IPS-18a (cell line): ENCODE results near the gene CMTM6.

Experiments used
- H3K27ac ChIP-seq: one replicate; pipeline ENCODE4 v1.5.1; 2013; ENCODE audit warnings: low read length
- H3K27me3 ChIP-seq: one replicate; pipeline ENCODE4 v1.6.1; 2013; ENCODE audit warnings: mild to moderate bottlenecking, low read length; ENCODE audit not compliant: control insufficient read depth, insufficient read depth
- H3K36me3 ChIP-seq: one replicate; pipeline ENCODE4 v1.6.1; 2013; ENCODE audit warnings: low read depth, low read length; ENCODE audit not compliant: control insufficient read depth
- H3K4me1 ChIP-seq: one replicate; pipeline ENCODE4 v1.6.1; 2013; ENCODE audit warnings: low read depth, low read length; ENCODE audit not compliant: control insufficient read depth
- H3K4me3 ChIP-seq: one replicate; pipeline ENCODE4 v1.5.1; 2013; ENCODE audit warnings: low read length
- H3K9ac ChIP-seq: one replicate; pipeline ENCODE4 v1.6.1; 2013; ENCODE audit warnings: mild to moderate bottlenecking, low read length, moderate library complexity
- H3K9me3 ChIP-seq: one replicate; pipeline ENCODE4 v1.6.1; 2013; ENCODE audit warnings: low read depth, low read length; ENCODE audit not compliant: control insufficient read depth

The CMTM6 gene

DNA sequence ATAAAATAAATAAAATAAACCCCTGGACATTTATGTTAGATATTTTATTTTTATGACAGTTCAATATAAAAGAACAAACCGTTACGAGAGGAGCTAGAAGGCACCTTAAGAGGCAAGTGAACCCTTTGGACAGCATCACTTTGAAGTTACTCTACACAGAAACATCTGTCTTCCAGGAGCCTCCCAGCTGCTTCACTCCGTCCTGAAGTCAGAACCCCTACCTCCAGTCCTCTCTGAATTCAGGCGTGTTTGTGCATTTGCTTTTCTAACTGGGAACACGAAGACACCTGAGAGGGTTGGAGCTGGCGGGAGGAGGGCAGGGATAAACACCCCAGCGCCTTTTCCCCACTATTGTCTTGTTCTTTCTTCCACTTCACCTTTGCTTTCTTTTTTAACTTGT lies 64.8 kb downstream of the CMTM6 start:
- Histone ChIP-seq H3K4me1 (no peaks in the 10 kb centered on the region), H3K9ac (no peak overlapping the region), H3K27ac (no peak overlapping the region), H3K4me3 (no peak overlapping the region), H3K27me3 (no peaks in the 10 kb centered on the region), H3K36me3 (no peaks in the 10 kb centered on the region), H3K9me3 (no peaks in the 10 kb centered on the region)

DNA sequence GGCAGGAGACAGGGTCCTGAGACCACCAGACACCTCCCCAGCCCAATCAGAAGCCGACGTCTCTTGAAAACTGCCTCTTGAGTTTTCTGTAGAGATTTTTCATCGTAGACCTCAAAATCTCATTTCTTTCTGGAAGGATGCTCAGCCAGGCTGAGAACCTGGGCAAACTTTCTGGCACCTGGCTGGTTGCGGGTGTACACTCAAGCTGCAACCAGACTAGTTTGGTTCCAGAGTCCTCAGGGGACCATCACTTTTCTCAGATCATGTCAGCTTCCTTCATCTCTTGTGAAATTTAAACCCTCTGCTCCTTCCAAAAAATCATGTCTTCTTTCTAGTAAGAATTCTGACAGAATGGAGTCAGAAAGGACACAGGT lies 65.8 kb downstream of the CMTM6 start:
- H3K4me1 ChIP-seq, result no peaks in the 10 kb centered on the region
- no peak overlapping the region for H3K27ac ChIP-seq
- no peaks in the 10 kb centered on the region for H3K27me3 ChIP-seq
- no peaks in the 10 kb centered on the region for H3K9me3 ChIP-seq
- no peak overlapping the region for H3K9ac ChIP-seq
- no peaks in the 10 kb centered on the region for H3K36me3 ChIP-seq
- no peak overlapping the region for H3K4me3 ChIP-seq

DNA sequence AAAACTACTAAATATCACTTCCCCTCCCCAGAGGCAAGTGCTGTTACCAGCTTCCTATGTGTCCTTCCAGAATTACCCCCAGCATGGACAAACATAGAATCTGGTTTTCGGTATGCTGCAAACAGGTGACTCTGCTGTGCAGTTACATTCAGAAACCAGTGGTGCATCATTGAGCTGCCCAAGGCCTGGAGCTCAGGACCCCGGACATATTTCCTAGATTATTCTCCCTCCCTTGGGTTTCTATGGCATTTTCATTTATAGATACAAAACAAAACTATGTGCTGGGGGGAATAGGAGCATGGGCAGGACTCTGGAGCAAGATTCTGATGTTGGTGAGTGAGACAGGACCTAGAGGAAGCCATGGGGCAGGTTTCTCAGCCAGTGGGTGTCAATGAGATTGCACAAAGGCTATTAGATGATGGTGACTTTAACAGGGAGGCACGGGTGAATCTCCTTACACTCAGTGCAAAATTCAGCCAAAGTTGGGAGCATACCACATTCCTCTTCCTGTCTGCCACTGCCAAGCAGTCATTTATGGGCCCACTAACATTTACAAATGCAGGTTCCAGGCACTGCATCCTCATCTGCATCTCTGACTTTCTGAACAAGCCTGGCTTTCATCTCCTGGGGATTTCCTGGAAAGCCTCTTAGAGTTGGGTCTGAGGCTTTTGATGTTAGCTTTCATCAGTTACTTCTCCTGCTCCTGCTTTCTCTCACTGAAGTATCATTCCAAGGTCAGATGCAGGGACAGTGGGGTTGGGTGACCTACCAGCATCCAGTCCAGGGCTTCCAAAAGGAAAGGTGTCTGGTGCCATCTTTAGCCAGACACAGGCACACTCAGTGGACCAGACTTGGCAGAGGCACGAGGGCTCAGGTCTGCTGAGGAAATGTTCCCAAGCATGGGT lies 66.5 kb downstream of the CMTM6 start:
- Histone ChIP-seq H3K4me3 (no peak overlapping the region), H3K36me3 (no peaks in the 10 kb centered on the region), H3K4me1 (no peaks in the 10 kb centered on the region), H3K9ac (no peak overlapping the region), H3K27ac (no peak overlapping the region), H3K9me3 (no peaks in the 10 kb centered on the region), H3K27me3 (no peaks in the 10 kb centered on the region)

DNA sequence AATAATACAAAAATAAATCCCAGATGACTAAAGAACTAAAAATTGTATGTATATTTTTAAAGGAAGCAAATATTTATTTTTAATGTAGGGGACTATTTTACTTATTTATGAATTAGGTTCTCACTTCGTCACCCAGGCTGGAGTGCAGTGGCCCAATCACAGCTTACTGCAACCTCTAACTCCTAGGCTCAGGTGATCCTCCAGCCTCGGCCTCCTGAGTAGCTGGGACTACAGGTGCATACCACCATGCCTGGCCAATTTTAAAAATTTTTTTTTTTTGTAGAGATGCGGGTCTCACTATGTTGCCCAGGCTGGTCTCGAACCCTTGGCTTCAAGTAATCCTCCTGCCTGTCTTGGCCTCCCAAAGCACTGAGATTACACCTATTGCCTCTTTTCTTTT lies 68.4 kb downstream of the CMTM6 start:
- H3K36me3 ChIP-seq, result no peaks in the 10 kb centered on the region
- no peak overlapping the region for H3K27ac ChIP-seq
- H3K9ac ChIP-seq, result no peak overlapping the region
- no peak overlapping the region for H3K4me3 ChIP-seq
- H3K9me3 ChIP-seq, result no peaks in the 10 kb centered on the region
- no peaks in the 10 kb centered on the region for H3K4me1 ChIP-seq
- H3K27me3 ChIP-seq, result no peaks in the 10 kb centered on the region

DNA sequence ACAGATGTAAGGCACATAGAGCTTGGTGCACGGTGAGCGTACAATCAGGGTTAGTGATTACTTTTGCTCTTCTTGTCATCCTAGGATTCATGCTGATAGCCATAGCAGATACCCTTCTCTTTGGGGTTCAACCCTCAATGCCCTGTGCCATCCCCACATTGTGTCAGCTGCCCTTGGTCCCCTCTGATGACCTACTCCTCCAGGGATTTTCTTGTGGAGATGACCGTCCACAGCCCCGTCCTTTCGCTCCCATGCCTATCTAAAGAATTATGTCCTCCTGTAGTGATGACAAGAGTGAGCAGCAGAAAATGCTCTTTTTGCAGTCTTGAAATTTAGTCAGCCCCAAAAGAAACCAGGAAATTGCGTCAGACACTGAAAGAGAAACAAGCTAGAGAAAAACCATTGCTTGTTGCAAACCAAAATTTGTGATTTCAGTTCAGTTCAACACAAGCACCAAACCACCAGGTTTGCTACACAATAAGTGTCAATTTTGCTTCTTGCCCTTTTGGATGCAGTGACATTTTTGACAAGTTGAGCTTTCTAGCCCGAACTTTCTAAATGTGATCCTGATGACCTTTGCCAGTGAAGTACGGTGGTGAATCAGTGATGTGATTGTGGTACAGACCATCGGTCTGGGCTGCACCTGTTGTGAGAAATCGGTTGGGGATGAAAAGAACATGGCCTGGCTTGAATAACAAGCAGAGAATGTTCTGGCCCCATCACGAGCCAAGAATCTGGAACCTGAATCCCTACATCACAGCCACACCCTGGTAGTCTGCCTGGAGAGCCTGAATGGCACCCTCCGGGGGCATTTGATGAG lies 69.7 kb downstream of the CMTM6 start:
- Histone ChIP-seq H3K4me1 (no peaks in the 10 kb centered on the region), H3K27ac (no peak overlapping the region), H3K4me3 (no peak overlapping the region), H3K36me3 (no peaks in the 10 kb centered on the region), H3K9ac (no peak overlapping the region), H3K27me3 (no peaks in the 10 kb centered on the region), H3K9me3 (no peaks in the 10 kb centered on the region)

DNA sequence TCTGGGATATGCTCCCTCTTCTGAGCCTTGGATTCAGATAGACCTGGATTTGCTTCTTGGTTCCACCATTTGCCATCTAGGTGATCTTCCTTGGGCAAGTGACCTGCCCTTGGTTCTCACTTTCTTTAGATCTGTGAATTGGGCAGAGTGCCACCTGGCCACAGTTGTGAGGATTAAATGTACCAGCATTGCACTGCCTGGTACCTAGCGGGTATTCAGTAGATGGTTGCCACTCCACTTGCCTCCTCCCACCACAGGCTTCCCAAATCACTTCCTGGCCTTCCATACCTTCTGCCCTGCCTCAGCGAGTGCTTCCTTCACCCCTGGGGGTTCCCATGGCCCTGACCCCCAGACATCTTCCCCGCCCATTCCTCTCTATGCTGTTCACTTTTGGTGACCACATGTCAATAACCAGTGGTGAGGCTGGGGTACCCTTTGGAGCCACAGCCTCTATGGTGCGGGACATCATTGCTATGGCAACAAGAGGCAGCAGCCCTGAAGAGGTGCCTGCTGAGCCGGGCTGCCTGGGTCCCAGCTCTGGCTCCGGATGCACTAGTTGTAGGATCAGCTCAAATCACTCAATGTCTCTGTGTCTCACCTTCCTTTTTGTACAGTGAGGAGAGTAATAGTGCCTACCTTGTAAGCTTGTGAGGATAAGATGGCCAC lies 70.5 kb downstream of the CMTM6 start:
- no peak overlapping the region for H3K27ac ChIP-seq
- no peaks in the 10 kb centered on the region for H3K27me3 ChIP-seq
- no peaks in the 10 kb centered on the region for H3K4me1 ChIP-seq
- no peaks in the 10 kb centered on the region for H3K9me3 ChIP-seq
- H3K9ac ChIP-seq, result no peak overlapping the region
- H3K36me3 ChIP-seq, result no peaks in the 10 kb centered on the region
- H3K4me3 ChIP-seq, result no peak overlapping the region

DNA sequence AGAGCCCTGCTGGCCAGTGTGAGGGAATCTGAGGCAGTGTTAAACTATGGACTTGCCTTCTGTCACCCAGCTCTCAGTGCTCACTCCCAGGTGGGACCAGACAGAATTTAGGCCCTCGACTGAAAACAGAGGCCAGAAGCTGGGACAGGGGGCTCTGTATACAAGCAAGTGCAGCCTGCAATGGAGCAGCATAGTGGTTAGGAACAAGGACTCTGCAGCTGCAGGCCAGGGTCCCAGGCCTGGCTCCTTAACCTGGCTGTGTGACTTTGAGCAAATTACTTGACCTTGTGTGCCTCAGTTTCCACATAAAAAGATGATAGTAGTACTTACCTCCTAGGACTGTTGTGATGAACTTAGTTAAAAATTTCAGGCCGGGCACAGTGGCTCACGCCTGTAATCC lies 71.2 kb downstream of the CMTM6 start:
- no peak overlapping the region for H3K9ac ChIP-seq
- no peaks in the 10 kb centered on the region for H3K36me3 ChIP-seq
- no peak overlapping the region for H3K27ac ChIP-seq
- H3K4me3 ChIP-seq, result no peak overlapping the region
- H3K27me3 ChIP-seq, result no peaks in the 10 kb centered on the region
- H3K4me1 ChIP-seq, result no peaks in the 10 kb centered on the region
- H3K9me3 ChIP-seq, result no peaks in the 10 kb centered on the region
